ENCODE measurements around the gene MICALL1.

Gene MICALL1

GRCh38 chr22:37967637-37968451 lies 61.7 kb downstream of the MICALL1 start:
- no peak for DNase-seq (ENCODE audit: low spot score)
- TF ChIP-seq CTCF (IDR thresholded peaks at IDR 0.05; ENCODE audit: extremely low read depth, missing control alignments): no peak

GRCh38 chr22:37968452-37969251 lies 62.6 kb downstream of the MICALL1 start:
- DNase-seq (ENCODE audit: low spot score): no peak

GRCh38 chr22:37970864-37971263 lies 64.8 kb downstream of the MICALL1 start:
- TF ChIP-seq CTCF (IDR thresholded peaks at IDR 0.05; ENCODE audit: extremely low read depth, missing control alignments): no peak
- no peak for DNase-seq (ENCODE audit: low spot score)

More at GRCh38 chr22:37968452-37969251, 62.6 kb downstream of the MICALL1 start:
- no peak for TF ChIP-seq CTCF (IDR thresholded peaks at IDR 0.05; ENCODE audit: extremely low read depth, missing control alignments)

- TF ChIP-seq CTCF (IDR thresholded peaks at IDR 0.05; ENCODE audit: extremely low read depth, missing control alignments): no peak
- no peak for DNase-seq (ENCODE audit: low spot score)
These were observed 65.7 kb downstream of the MICALL1 start for GRCh38 chr22:37971475-37972434.

- no peak for TF ChIP-seq CTCF (IDR thresholded peaks at IDR 0.05; ENCODE audit: extremely low read depth, missing control alignments)
- no peak for DNase-seq (ENCODE audit: low spot score)
These were observed 66.4 kb downstream of the MICALL1 start for GRCh38 chr22:37972527-37972926.

GRCh38 chr22:37973271-37974170 lies 67.4 kb downstream of the MICALL1 start:
- no peak for TF ChIP-seq CTCF (IDR thresholded peaks at IDR 0.05; ENCODE audit: extremely low read depth, missing control alignments)
- DNase-seq (ENCODE audit: low spot score): no peak

Measured in GM20000 (cell line).